T-helper 2 cell (primary cell): ENCODE measurements around the gene SLC35F1.

Experiments used
- DNase-seq, 5 experiments: peaks; one replicate each; pipeline versions ENCODE4 v3.0.0 to v3.0.0-alpha.2; 2012 to 2022

The SLC35F1 gene

GRCh38 chr6:118318648-118319047, 411.6 kb downstream of the SLC35F1 start:
- no peak for DNase-seq

GRCh38 chr6:118319416-118319815, 412.4 kb downstream of the SLC35F1 start:
- no peak for DNase-seq

- no peak for DNase-seq
Observed at GRCh38 chr6:118319894-118320649, 413.0 kb downstream of the SLC35F1 start.

- DNase-seq: peak in 1 of 5 experiments; percentile 26
Observed at GRCh38 chr6:118320652-118321051, 413.6 kb downstream of the SLC35F1 start.

GRCh38 chr6:118324116-118324515, 417.1 kb downstream of the SLC35F1 start:
- no peak for DNase-seq

GRCh38 chr6:118325220-118325860, 418.3 kb downstream of the SLC35F1 start:
- no peak for DNase-seq

GRCh38 chr6:118326712-118327111, 419.6 kb downstream of the SLC35F1 start:
- no peak for DNase-seq

GRCh38 chr6:118327237-118327636, 420.2 kb downstream of the SLC35F1 start:
- no peak for DNase-seq

- no peak for DNase-seq
Observed at GRCh38 chr6:118333772-118334171, 426.7 kb downstream of the SLC35F1 start.

GRCh38 chr6:118334634-118335033, 427.6 kb downstream of the SLC35F1 start:
- DNase-seq: no peak

- DNase-seq: no peak
Observed at GRCh38 chr6:118335325-118335816, 428.3 kb downstream of the SLC35F1 start.

- no peak for DNase-seq
Observed at GRCh38 chr6:118344014-118344670, 437.1 kb downstream of the SLC35F1 start.

- no peak for DNase-seq
Observed at GRCh38 chr6:118350881-118351430, 443.9 kb downstream of the SLC35F1 start.

- no peak for DNase-seq
Observed at GRCh38 chr6:118353564-118353963, 446.5 kb downstream of the SLC35F1 start.

- DNase-seq: no peak
Observed at GRCh38 chr6:118354641-118355040, 447.6 kb downstream of the SLC35F1 start.

- no peak for DNase-seq
Observed at GRCh38 chr6:118356054-118356453, 449.0 kb downstream of the SLC35F1 start.

- no peak for DNase-seq
Observed at GRCh38 chr6:118356686-118357085, 449.6 kb downstream of the SLC35F1 start.
